Liver (tissue), 9 donors: ENCODE data around the gene ZGLP1. TPM values are rescaled to one million over a fixed set of nuclear protein-coding genes. Genes with fewer than 3 reads are reported as not detected.

Experiments used
- DNase-seq: peaks from one replicate; pipeline ENCODE4 v3.0.0-alpha.2; 2017; ENCODE audit warnings: low spot score
- H3K27ac ChIP-seq, 2 donors: one replicate each; pipeline ENCODE4 v1.7.0; 2013; ENCODE audit warnings: inconsistent platforms in 2 of 2, low read length in 2 of 2, control low read depth in 1 of 2, low read depth in 1 of 2, mild to moderate bottlenecking in 1 of 2
- H3K27me3 ChIP-seq, 4 donors: one replicate each; pipeline versions ENCODE4 v1.6.1 to v1.7.0; 2013; ENCODE audit warnings: low read length in 3 of 4, inconsistent platforms in 1 of 4, mild to moderate bottlenecking in 1 of 4, moderate library complexity in 1 of 4; ENCODE audit not compliant: control insufficient read depth in 4 of 4, insufficient read depth in 4 of 4
- H3K36me3 ChIP-seq, 4 donors: one replicate each; pipeline versions ENCODE4 v1.6.1 to v1.7.0; 2013; ENCODE audit warnings: low read length in 3 of 4, mild to moderate bottlenecking in 3 of 4, low read depth in 1 of 4, moderate library complexity in 1 of 4; ENCODE audit not compliant: control insufficient read depth in 4 of 4, insufficient read depth in 3 of 4
- H3K4me1 ChIP-seq, 4 donors: one replicate each; pipeline versions ENCODE4 v1.6.1 to v1.7.0; 2013; ENCODE audit warnings: low read length in 3 of 4, mild to moderate bottlenecking in 3 of 4, moderate library complexity in 1 of 4; ENCODE audit not compliant: control insufficient read depth in 4 of 4, insufficient read depth in 4 of 4
- H3K4me3 ChIP-seq, 3 donors: one replicate each; pipeline versions ENCODE4 v1.6.1 to v1.7.0; 2013; ENCODE audit warnings: low read length in 3 of 3, control low read depth in 1 of 3, low read depth in 1 of 3, mild to moderate bottlenecking in 1 of 3
- H3K9ac ChIP-seq, 2 donors: one replicate each; pipeline ENCODE4 v1.7.0; 2013; ENCODE audit warnings: low read length in 2 of 2, mild to moderate bottlenecking in 2 of 2, moderate library complexity in 2 of 2, control low read depth in 1 of 2, low read depth in 1 of 2
- H3K9me3 ChIP-seq, 4 donors: one replicate each; pipeline versions ENCODE4 v1.6.1 to v1.7.0; 2013; ENCODE audit warnings: low read length in 3 of 4; ENCODE audit not compliant: control insufficient read depth in 4 of 4
- EGR1 ChIP-seq, 2 donors: IDR thresholded peaks; 2 replicates each; pipeline ENCODE4 v1.6.1; 2016 to 2018; ENCODE audit warnings: antibody characterized with exemption in 2 of 2, low read depth in 2 of 2
- FOXA1 ChIP-seq: IDR thresholded peaks from 2 replicates; pipeline ENCODE4 v1.6.1; 2016; ENCODE audit warnings: antibody characterized with exemption
- FOXA2 ChIP-seq: IDR thresholded peaks from 2 replicates; pipeline ENCODE4 v1.6.1; 2016; ENCODE audit warnings: antibody characterized with exemption
- GABPA ChIP-seq, 2 donors: IDR thresholded peaks in 1 of 2; conservative IDR thresholded peaks in 1 of 2; 2 replicates each; pipeline ENCODE4 v1.6.1; 2016; ENCODE audit warnings: antibody characterized with exemption in 2 of 2, mild to moderate bottlenecking in 1 of 2, moderate library complexity in 1 of 2
- HNF4A ChIP-seq, 2 donors: conservative IDR thresholded peaks; 2 replicates each; pipeline ENCODE4 v1.6.1; 2016; ENCODE audit warnings: antibody characterized with exemption in 2 of 2, mild to moderate bottlenecking in 2 of 2
- HNF4G ChIP-seq: IDR thresholded peaks from 2 replicates; pipeline ENCODE4 v1.6.1; 2016; ENCODE audit warnings: antibody characterized with exemption
- JUND ChIP-seq, 2 donors: IDR thresholded peaks; 2 replicates each; pipeline ENCODE4 v1.6.1; 2016; ENCODE audit warnings: antibody characterized with exemption in 2 of 2
- NR2F2 ChIP-seq: IDR thresholded peaks from 2 replicates; pipeline ENCODE4 v1.6.1; 2016; ENCODE audit warnings: antibody characterized with exemption
- RAD21 ChIP-seq, 2 donors: IDR thresholded peaks; 2 replicates each; pipeline ENCODE4 v1.6.1; 2016; ENCODE audit warnings: antibody characterized with exemption in 2 of 2, mild to moderate bottlenecking in 2 of 2
- RXRA ChIP-seq, 2 donors: IDR thresholded peaks; 2 replicates each; pipeline ENCODE4 v1.6.1; 2017 to 2018; ENCODE audit warnings: antibody characterized with exemption in 2 of 2, mild to moderate bottlenecking in 1 of 2
- SP1 ChIP-seq: IDR thresholded peaks from 2 replicates; pipeline ENCODE4 v1.6.1; 2018; ENCODE audit warnings: antibody characterized with exemption, mild to moderate bottlenecking
- TAF1 ChIP-seq: conservative IDR thresholded peaks from 2 replicates; pipeline ENCODE4 v1.6.1; 2016; ENCODE audit warnings: antibody characterized with exemption, mild to moderate bottlenecking
- YY1 ChIP-seq: IDR thresholded peaks from 2 replicates; pipeline ENCODE4 v1.6.1; 2016; ENCODE audit warnings: antibody characterized with exemption, mild to moderate bottlenecking
- WGBS: extraction: QIAGEN DNeasy Blood & Tissue Kit; methylation state at CpG from one replicate; pipeline ENCODE4 v1.1.7; 2013; 5-methylcytosine and 5-hydroxymethylcytosine counted together
- polyA plus RNA-seq, 2 donors: library from polyadenylated mRNA; stranded (reverse) in 1 of 2; unstranded in 1 of 2; fragments of 200-250 nt in 1 of 2; fragments of >200 nt in 1 of 2; fragmentation: Nextera tagmentation in 1 of 2; extraction: Ambion mirVana in 1 of 2; gene quantifications; one replicate each; pipeline versions ENCODE4 v1.2.1 to v1.2.3, GENCODE V29; 2013 to 2015
- total RNA-seq, 2 donors: library from RNA; depleted of rRNA; stranded (reverse); fragments of >200 nt; gene quantifications; one replicate each; pipeline ENCODE4 v1.2.3, GENCODE V29; 2014
- TF ChIP-seq, protein P1 (sequence below): IDR thresholded peaks from 2 replicates; pipeline ENCODE4 v1.6.1; 2016; ENCODE audit warnings: antibody characterized with exemption
- TF ChIP-seq, protein P2 (sequence below): IDR thresholded peaks from 2 replicates; pipeline ENCODE4 v1.6.1; 2016; ENCODE audit warnings: antibody characterized with exemption, mild to moderate bottlenecking
- TF ChIP-seq, protein P3 (sequence below): IDR thresholded peaks from 2 replicates; pipeline ENCODE4 v1.6.1; 2016; ENCODE audit warnings: antibody characterized with exemption
- TF ChIP-seq, protein P4 (sequence below): IDR thresholded peaks from 2 replicates; pipeline ENCODE4 v1.6.1; 2016; ENCODE audit warnings: antibody characterized with exemption
- TF ChIP-seq, protein P5 (sequence below): fragments of 150-350 bp; IDR thresholded peaks from 2 replicates; pipeline ENCODE4 v1.5.1; 2017; ENCODE audit warnings: improper control_type of control experiment, low read depth, low read length; ENCODE audit not compliant: missing input control
- donor health status: healthy.
- donor health status: healthy.
- donor health status: healthy.
- donor health status: healthy.
- donor health status: healthy.

The ZGLP1 gene
- total and polyA plus RNA-seq, 4 donors, result 0.61 to 1.2 (median 0.82) TPM

DNA sequence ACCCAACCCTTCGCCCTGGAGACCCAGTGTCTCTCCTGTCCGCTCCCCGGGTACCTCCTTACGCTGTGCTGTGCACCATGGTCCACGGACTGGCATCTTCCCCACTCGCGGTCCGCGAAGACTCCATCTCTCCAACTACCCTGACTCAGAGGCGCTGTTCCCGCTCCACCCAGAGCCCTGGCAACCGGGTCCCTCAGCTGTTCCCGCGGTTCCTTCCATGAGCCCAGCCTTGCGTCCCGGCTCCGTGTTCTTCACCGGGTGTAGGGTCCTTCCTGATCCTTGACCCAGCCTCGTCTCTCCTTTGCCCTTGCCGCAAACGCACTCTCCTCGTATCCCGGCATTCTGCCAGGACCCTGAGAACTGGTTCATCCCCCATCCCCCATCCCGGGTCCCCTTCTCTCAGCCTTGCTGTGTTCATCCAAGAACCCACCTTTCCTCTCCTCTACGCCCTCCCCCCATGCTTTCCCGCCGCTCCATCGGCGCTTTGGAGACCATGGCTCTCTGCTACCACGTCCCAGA is 19.2 kb downstream of the ZGLP1 start:
- Histone ChIP-seq H3K9me3 (no peaks in the 10 kb centered on the region), H3K36me3 (peaks cover 2 to 7% (median 6%) of the 10 kb centered on the region in 4 donors), H3K27ac (no peak overlapping the region), H3K4me3 (no peak overlapping the region), H3K9ac (no peak overlapping the region), H3K4me1 (peaks cover 22 to 57% (median 42%) of the 10 kb centered on the region in 4 donors), H3K27me3 (peaks cover 2 to 16% (median 7%) of the 10 kb centered on the region in 4 donors)
- no peak for DNase-seq
- WGBS, result 3% methylated on average over 30 of the region's 30 CpGs
- TF ChIP-seq, protein P1, sequence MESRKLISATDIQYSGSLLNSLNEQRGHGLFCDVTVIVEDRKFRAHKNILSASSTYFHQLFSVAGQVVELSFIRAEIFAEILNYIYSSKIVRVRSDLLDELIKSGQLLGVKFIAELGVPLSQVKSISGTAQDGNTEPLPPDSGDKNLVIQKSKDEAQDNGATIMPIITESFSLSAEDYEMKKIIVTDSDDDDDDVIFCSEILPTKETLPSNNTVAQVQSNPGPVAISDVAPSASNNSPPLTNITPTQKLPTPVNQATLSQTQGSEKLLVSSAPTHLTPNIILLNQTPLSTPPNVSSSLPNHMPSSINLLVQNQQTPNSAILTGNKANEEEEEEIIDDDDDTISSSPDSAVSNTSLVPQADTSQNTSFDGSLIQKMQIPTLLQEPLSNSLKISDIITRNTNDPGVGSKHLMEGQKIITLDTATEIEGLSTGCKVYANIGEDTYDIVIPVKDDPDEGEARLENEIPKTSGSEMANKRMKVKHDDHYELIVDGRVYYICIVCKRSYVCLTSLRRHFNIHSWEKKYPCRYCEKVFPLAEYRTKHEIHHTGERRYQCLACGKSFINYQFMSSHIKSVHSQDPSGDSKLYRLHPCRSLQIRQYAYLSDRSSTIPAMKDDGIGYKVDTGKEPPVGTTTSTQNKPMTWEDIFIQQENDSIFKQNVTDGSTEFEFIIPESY, result no peak
- TF ChIP-seq, protein P2, sequence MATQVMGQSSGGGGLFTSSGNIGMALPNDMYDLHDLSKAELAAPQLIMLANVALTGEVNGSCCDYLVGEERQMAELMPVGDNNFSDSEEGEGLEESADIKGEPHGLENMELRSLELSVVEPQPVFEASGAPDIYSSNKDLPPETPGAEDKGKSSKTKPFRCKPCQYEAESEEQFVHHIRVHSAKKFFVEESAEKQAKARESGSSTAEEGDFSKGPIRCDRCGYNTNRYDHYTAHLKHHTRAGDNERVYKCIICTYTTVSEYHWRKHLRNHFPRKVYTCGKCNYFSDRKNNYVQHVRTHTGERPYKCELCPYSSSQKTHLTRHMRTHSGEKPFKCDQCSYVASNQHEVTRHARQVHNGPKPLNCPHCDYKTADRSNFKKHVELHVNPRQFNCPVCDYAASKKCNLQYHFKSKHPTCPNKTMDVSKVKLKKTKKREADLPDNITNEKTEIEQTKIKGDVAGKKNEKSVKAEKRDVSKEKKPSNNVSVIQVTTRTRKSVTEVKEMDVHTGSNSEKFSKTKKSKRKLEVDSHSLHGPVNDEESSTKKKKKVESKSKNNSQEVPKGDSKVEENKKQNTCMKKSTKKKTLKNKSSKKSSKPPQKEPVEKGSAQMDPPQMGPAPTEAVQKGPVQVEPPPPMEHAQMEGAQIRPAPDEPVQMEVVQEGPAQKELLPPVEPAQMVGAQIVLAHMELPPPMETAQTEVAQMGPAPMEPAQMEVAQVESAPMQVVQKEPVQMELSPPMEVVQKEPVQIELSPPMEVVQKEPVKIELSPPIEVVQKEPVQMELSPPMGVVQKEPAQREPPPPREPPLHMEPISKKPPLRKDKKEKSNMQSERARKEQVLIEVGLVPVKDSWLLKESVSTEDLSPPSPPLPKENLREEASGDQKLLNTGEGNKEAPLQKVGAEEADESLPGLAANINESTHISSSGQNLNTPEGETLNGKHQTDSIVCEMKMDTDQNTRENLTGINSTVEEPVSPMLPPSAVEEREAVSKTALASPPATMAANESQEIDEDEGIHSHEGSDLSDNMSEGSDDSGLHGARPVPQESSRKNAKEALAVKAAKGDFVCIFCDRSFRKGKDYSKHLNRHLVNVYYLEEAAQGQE, result no peak
- TF ChIP-seq TAF1 (no peak), JUND (IDR thresholded peaks at IDR 0.05) (no peak), HNF4A (conservative IDR thresholded peaks at IDR 0.05) (no peak), FOXA1 (no peak), FOXA2 (no peak), YY1 (no peak), EGR1 (IDR thresholded peaks at IDR 0.05; ENCODE audit: low read depth in 2 of 2) (no peak), NR2F2 (no peak), HNF4G (no peak), GABPA (IDR thresholded peaks at IDR 0.05 in 1 of 2, conservative IDR thresholded peaks at IDR 0.05 in 1 of 2) (no peak), SP1 (no peak), RXRA (IDR thresholded peaks at IDR 0.05) (no peak), RAD21 (IDR thresholded peaks at IDR 0.05) (no peak)
- TF ChIP-seq, protein P3, sequence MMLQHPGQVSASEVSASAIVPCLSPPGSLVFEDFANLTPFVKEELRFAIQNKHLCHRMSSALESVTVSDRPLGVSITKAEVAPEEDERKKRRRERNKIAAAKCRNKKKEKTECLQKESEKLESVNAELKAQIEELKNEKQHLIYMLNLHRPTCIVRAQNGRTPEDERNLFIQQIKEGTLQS, result no peak
- TF ChIP-seq, protein P4, sequence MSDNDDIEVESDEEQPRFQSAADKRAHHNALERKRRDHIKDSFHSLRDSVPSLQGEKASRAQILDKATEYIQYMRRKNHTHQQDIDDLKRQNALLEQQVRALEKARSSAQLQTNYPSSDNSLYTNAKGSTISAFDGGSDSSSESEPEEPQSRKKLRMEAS, result no peak
- TF ChIP-seq, protein P5, sequence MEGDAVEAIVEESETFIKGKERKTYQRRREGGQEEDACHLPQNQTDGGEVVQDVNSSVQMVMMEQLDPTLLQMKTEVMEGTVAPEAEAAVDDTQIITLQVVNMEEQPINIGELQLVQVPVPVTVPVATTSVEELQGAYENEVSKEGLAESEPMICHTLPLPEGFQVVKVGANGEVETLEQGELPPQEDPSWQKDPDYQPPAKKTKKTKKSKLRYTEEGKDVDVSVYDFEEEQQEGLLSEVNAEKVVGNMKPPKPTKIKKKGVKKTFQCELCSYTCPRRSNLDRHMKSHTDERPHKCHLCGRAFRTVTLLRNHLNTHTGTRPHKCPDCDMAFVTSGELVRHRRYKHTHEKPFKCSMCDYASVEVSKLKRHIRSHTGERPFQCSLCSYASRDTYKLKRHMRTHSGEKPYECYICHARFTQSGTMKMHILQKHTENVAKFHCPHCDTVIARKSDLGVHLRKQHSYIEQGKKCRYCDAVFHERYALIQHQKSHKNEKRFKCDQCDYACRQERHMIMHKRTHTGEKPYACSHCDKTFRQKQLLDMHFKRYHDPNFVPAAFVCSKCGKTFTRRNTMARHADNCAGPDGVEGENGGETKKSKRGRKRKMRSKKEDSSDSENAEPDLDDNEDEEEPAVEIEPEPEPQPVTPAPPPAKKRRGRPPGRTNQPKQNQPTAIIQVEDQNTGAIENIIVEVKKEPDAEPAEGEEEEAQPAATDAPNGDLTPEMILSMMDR, result no peak
